Measurements from ENCODE around the gene CRISP2. TPM values are rescaled to one million over a fixed set of nuclear protein-coding genes. Genes with fewer than 3 reads are reported as not detected.
"Not testable (repeated sequence)": the region's sequence is repeated elsewhere in the genome, so short reads cannot be mapped to it uniquely, and the experiment has no call there.

Gene CRISP2
- total RNA-seq, 1 experiment from 2014 or later = not detected

GRCh38 chr6:49676671-49677281, 36.6 kb downstream of the CRISP2 start:
- Histone ChIP-seq H3K27ac (no peak overlapping the region), H3K4me1 (replicated peaks) (no peaks in the 10 kb centered on the region), H3K27me3 (replicated peaks) (no peaks in the 10 kb centered on the region), H3K4me3 (no peak overlapping the region), H3K9me3 (replicated peaks) (no peaks in the 10 kb centered on the region), H3K36me3 (no peaks in the 10 kb centered on the region)
- no peak for DNase-seq (ENCODE audit: low read depth in 1 of 2, low spot score in 2 of 2)

DNA sequence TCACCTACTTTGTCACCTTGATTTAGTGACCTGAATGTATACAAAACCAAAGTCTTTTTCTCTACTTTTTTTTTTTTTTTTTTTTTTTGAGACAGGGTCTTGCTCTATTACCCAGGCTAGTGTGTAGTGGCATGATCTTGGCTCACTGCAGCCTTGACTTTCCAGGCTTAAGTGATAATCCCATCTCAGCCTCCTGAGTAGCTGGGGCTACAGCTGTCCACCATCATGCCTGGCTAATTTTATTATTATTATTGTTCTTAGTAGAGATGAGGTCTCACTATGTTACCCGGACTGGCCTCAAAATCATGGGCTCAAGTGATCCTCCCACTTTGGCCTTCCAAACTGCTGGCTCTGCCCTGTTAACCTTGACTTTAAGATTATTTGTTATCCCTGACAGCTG, 37.5 kb downstream of the CRISP2 start:
- Histone ChIP-seq H3K4me1 (replicated peaks) (no peaks in the 10 kb centered on the region), H3K27ac (no peak overlapping the region), H3K27me3 (replicated peaks) (no peaks in the 10 kb centered on the region), H3K36me3 (no peaks in the 10 kb centered on the region), H3K9me3 (replicated peaks) (no peaks in the 10 kb centered on the region), H3K4me3 (no peak overlapping the region)
- DNase-seq (ENCODE audit: low read depth in 1 of 2, low spot score in 2 of 2) = no peak

GRCh38 chr6:49668083-49668511, 45.2 kb downstream of the CRISP2 start:
- DNase-seq (ENCODE audit: low read depth in 1 of 2, low spot score in 2 of 2) = no peak
- H3K27me3 ChIP-seq (replicated peaks) = no peaks in the 10 kb centered on the region
- no peaks in the 10 kb centered on the region for H3K9me3 ChIP-seq (replicated peaks)
- H3K36me3 ChIP-seq = no peaks in the 10 kb centered on the region
- no peak overlapping the region for H3K4me3 ChIP-seq
- no peak overlapping the region for H3K27ac ChIP-seq
- no peaks in the 10 kb centered on the region for H3K4me1 ChIP-seq (replicated peaks)

GRCh38 chr6:49666930-49667757, 46.2 kb downstream of the CRISP2 start:
- DNase-seq (ENCODE audit: low read depth in 1 of 2, low spot score in 2 of 2) = no peak
- Histone ChIP-seq H3K27me3 (replicated peaks) (no peaks in the 10 kb centered on the region), H3K4me3 (no peak overlapping the region), H3K27ac (no peak overlapping the region), H3K4me1 (replicated peaks) (no peaks in the 10 kb centered on the region), H3K36me3 (no peaks in the 10 kb centered on the region), H3K9me3 (replicated peaks) (no peaks in the 10 kb centered on the region)

DNA sequence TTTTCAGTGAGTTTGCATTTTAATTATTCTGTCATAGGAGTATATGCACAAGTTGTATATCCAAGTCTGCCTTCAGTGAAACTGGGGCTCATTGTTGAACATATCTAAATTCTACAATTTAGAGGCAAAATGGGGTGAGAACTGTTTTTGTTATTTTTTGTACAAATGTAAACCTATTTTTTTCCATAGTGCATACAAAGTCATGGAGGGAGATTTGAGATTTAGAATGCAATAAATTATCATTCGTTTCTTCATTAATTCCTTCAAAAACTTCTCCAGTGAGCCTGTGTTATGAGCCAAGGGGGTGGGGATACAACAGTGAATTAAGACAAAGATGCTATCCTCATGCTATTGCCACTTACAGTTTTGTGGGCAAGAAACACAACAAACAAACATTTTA, 46.9 kb downstream of the CRISP2 start:
- Histone ChIP-seq H3K27ac (no peak overlapping the region), H3K4me1 (replicated peaks) (no peaks in the 10 kb centered on the region), H3K4me3 (no peak overlapping the region), H3K9me3 (replicated peaks) (no peaks in the 10 kb centered on the region), H3K27me3 (replicated peaks) (no peaks in the 10 kb centered on the region), H3K36me3 (no peaks in the 10 kb centered on the region)
- no peak for DNase-seq (ENCODE audit: low read depth in 1 of 2, low spot score in 2 of 2)

DNA sequence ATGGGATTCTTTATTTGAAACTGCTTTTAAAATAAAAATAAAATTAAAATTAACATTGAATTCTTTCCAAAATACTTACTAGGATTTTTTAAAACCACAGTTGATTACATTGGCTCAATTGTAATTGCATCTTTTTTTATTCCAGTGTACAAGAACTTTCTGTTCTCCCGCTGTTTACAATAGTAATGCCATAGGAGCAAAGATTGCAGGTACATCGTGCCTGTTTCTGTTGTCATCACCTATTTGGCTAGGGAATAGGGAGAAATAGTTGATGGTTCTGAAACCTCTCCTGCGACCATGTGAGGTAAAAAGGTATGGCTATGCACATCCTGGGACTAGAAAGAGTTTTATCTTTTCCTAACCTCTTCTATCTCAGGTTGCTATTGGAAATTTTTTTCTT, 48.5 kb downstream of the CRISP2 start:
- no peaks in the 10 kb centered on the region for H3K36me3 ChIP-seq
- H3K4me1 ChIP-seq (replicated peaks) = no peaks in the 10 kb centered on the region
- H3K9me3 ChIP-seq (replicated peaks) = no peaks in the 10 kb centered on the region
- no peak overlapping the region for H3K27ac ChIP-seq
- no peak overlapping the region for H3K4me3 ChIP-seq
- H3K27me3 ChIP-seq (replicated peaks) = no peaks in the 10 kb centered on the region
- DNase-seq (ENCODE audit: low read depth in 1 of 2, low spot score in 2 of 2) = no peak

GRCh38 chr6:49664054-49664453, 49.3 kb downstream of the CRISP2 start:
- not testable (repeated sequence) for H3K4me3 ChIP-seq; H3K27ac ChIP-seq; H3K27me3 ChIP-seq (replicated peaks); H3K9me3 ChIP-seq (replicated peaks); DNase-seq (ENCODE audit: low read depth in 1 of 2, low spot score in 2 of 2); H3K4me1 ChIP-seq (replicated peaks); H3K36me3 ChIP-seq

- H3K27me3 ChIP-seq (replicated peaks) = no peaks in the 10 kb centered on the region
- H3K4me3 ChIP-seq = no peak overlapping the region
- no peaks in the 10 kb centered on the region for H3K36me3 ChIP-seq
- no peaks in the 10 kb centered on the region for H3K4me1 ChIP-seq (replicated peaks)
- DNase-seq (ENCODE audit: low read depth in 1 of 2, low spot score in 2 of 2) = no peak
- H3K9me3 ChIP-seq (replicated peaks) = no peaks in the 10 kb centered on the region
- H3K27ac ChIP-seq = no peak overlapping the region
Observed at GRCh38 chr6:49662892-49663261, 50.5 kb downstream of the CRISP2 start.

GRCh38 chr6:49662231-49662891, 51.0 kb downstream of the CRISP2 start:
- no peak overlapping the region for H3K27ac ChIP-seq
- no peak for DNase-seq (ENCODE audit: low read depth in 1 of 2, low spot score in 2 of 2)

GRCh38 chr6:49653942-49654341, 59.4 kb downstream of the CRISP2 start:
- DNase-seq (ENCODE audit: low read depth in 1 of 2, low spot score in 2 of 2) = no peak
- no peak overlapping the region for H3K4me3 ChIP-seq
- no peaks in the 10 kb centered on the region for H3K9me3 ChIP-seq (replicated peaks)
- H3K4me1 ChIP-seq (replicated peaks) = no peaks in the 10 kb centered on the region
- no peaks in the 10 kb centered on the region for H3K27me3 ChIP-seq (replicated peaks)
- no peak overlapping the region for H3K27ac ChIP-seq
- no peaks in the 10 kb centered on the region for H3K36me3 ChIP-seq

More at GRCh38 chr6:49662231-49662891, 51.0 kb downstream of the CRISP2 start:
- no peaks in the 10 kb centered on the region for H3K4me1 ChIP-seq (replicated peaks)
- H3K4me3 ChIP-seq = no peak overlapping the region
- no peaks in the 10 kb centered on the region for H3K9me3 ChIP-seq (replicated peaks)
- no peaks in the 10 kb centered on the region for H3K36me3 ChIP-seq
- no peaks in the 10 kb centered on the region for H3K27me3 ChIP-seq (replicated peaks)

DNA sequence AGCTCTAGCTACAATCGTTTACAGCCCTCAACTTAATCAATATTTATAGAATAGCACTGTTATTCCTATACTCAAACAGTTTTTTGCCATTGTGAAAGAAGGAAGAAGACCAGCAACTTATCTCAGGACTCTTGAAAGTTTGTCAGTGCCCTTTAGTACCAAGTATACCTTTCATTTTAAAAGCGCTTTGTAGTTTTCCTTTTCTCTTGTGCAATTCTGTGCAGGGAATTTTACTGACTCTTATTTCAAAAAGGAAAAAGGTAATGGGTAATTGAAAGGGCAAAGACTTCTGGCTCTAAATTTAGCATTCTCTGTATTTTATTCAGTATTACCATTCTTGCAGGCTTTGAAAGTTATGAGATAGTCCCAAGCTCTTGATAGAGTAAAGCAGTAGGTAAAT, 59.9 kb downstream of the CRISP2 start:
- Histone ChIP-seq H3K4me1 (replicated peaks) (no peaks in the 10 kb centered on the region), H3K9me3 (replicated peaks) (no peaks in the 10 kb centered on the region), H3K4me3 (no peak overlapping the region), H3K36me3 (no peaks in the 10 kb centered on the region), H3K27me3 (replicated peaks) (no peaks in the 10 kb centered on the region), H3K27ac (no peak overlapping the region)
- DNase-seq (ENCODE audit: low read depth in 1 of 2, low spot score in 2 of 2) = no peak

DNA sequence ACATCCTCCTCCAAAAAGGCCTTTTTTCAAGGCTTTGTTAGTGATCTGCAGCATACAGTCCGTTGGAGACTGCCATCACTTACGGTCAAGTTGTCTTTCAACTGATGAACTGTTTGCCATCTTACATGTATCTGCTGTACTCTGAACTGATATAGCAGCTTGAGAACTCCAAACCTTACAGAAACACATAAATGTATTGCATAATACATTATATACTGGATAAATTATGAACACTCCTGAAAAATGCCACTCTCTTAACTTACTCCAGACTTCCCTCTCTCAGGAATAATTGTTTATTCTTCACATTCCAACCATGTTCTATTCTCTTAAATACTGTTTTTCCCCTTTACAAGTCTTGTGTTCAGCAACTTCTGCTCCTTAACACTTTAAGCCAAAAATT, 62.1 kb downstream of the CRISP2 start:
- H3K4me1 ChIP-seq (replicated peaks) = no peaks in the 10 kb centered on the region

DNA sequence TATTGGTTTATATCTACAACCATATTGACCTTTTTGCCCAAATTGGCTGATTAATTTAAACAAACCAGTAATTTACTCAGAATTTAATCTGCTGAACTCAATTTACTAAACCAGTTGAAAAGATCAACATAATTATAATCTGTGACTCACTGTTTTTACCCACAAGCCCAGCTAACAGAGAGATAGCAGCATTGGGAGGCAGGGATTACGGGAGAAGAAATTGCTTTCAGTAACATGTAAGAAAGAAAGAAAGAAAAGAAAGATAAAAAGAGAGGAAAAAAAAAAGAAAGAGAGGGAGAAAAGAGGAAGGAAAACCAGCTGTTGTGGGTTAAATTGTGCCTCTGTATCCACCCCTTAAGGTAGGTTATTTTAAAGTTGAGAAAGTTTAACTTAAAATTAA, 63.4 kb downstream of the CRISP2 start:
- no peak for DNase-seq (ENCODE audit: low read depth in 1 of 2, low spot score in 2 of 2)
- no peaks in the 10 kb centered on the region for H3K27me3 ChIP-seq (replicated peaks)
- no peaks in the 10 kb centered on the region for H3K4me1 ChIP-seq (replicated peaks)
- H3K36me3 ChIP-seq = no peaks in the 10 kb centered on the region
- no peak overlapping the region for H3K27ac ChIP-seq
- H3K4me3 ChIP-seq = no peak overlapping the region
- H3K9me3 ChIP-seq (replicated peaks) = no peaks in the 10 kb centered on the region

More for the DNA sequence above, 62.1 kb downstream of the CRISP2 start:
- DNase-seq (ENCODE audit: low read depth in 1 of 2, low spot score in 2 of 2) = no peak
- Histone ChIP-seq H3K27ac (no peak overlapping the region), H3K27me3 (replicated peaks) (no peaks in the 10 kb centered on the region), H3K4me3 (no peak overlapping the region), H3K36me3 (no peaks in the 10 kb centered on the region), H3K9me3 (replicated peaks) (no peaks in the 10 kb centered on the region)

DNA sequence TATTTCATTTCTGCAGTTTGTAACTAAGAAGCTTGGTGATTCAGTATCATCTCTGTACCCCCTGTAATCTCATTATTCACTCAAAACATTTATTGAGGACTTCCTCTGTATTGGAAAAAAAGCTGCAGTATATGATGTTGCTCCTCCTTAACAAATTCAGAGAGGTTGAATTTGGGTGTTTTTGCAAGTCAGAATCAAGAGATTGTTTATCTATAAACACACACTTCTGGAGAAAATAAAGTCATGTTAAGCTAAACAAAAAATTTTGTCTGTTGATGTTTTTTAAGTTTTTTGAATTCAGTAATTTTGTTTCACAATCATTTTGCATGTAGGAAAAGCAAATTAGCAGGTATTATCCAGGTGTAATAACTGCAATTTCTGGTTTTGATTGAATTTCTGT, 65.3 kb downstream of the CRISP2 start:
- H3K27ac ChIP-seq = no peak overlapping the region
- H3K27me3 ChIP-seq (replicated peaks) = no peaks in the 10 kb centered on the region
- H3K4me1 ChIP-seq (replicated peaks) = no peaks in the 10 kb centered on the region
- DNase-seq (ENCODE audit: low read depth in 1 of 2, low spot score in 2 of 2) = no peak
- H3K9me3 ChIP-seq (replicated peaks) = no peaks in the 10 kb centered on the region
- H3K4me3 ChIP-seq = no peak overlapping the region
- H3K36me3 ChIP-seq = no peaks in the 10 kb centered on the region

Data from SJSA1 (cell line).